WTC11 (cell line): ENCODE data around the gene SMIM1. TPM values are rescaled to one million over a fixed set of nuclear protein-coding genes. Genes with fewer than 3 reads are reported as not detected.
A peak's percentile ranks its signal among the peaks of the same experiment; 100 is the strongest.

ENCODE experiments used
- ATAC-seq: fragments of 200-7000 bp; cut with Tn5 transposase; 2 replicates; pipeline ENCODE4 v1.10.0; 2021; ENCODE audit warnings: mild to moderate bottlenecking, moderate library complexity
- CTCF ChIA-PET: fragments of 300-600 bp; sonication (Branson Sonifier 250); formaldehyde crosslinking; loops from one replicate; lab custom pipeline; 2021; ENCODE audit warnings: antibody characterized with exemption; lab: Charles Lee
- POLR2A ChIA-PET: fragments of 350-600 bp; sonication (Branson Sonifier 250); formaldehyde crosslinking; loops from one replicate; lab custom pipeline; 2021; ENCODE audit warnings: antibody characterized with exemption; lab: Charles Lee
- DNase-seq: peaks from one replicate; pipeline ENCODE4 v3.0.0; 2021; ENCODE audit warnings: low spot score
- H3K27ac Mint-ChIP-seq: 2 replicates; pipeline ENCODE4 v1.8.0; 2021; ENCODE audit warnings: mixed read lengths
- H3K27me3 Mint-ChIP-seq: 2 replicates; pipeline ENCODE4 v1.8.0; 2021; ENCODE audit warnings: low read depth, mild to moderate bottlenecking, moderate library complexity, mixed read lengths
- H3K36me3 Mint-ChIP-seq: 2 replicates; pipeline ENCODE4 v1.8.0; 2021; ENCODE audit warnings: mixed read lengths
- H3K4me1 Mint-ChIP-seq: 2 replicates; pipeline ENCODE4 v1.8.0; 2022; ENCODE audit warnings: mixed read lengths
- H3K4me3 Mint-ChIP-seq: 2 replicates; pipeline ENCODE4 v1.8.0; 2021; ENCODE audit warnings: mild to moderate bottlenecking, moderate library complexity, mixed read lengths
- H3K9me3 Mint-ChIP-seq: 2 replicates; pipeline ENCODE4 v1.8.0; 2021; ENCODE audit warnings: mixed read lengths
- ARID4B ChIP-seq: sonication (generic); formaldehyde crosslinking; IDR thresholded peaks from 2 replicates; pipeline ENCODE4 v1.8.0; 2023; ENCODE audit warnings: missing genetic modification reagents, mild to moderate bottlenecking, borderline replicate concordance
- ATF2 ChIP-seq: sonication (generic); formaldehyde crosslinking; IDR thresholded peaks from 2 replicates; pipeline ENCODE4 v1.8.1; 2022; ENCODE audit warnings: low read depth, missing genetic modification reagents, borderline replicate concordance
- ATF6 ChIP-seq: sonication (generic); formaldehyde crosslinking; IDR thresholded peaks from 2 replicates; pipeline ENCODE4 v1.8.1; 2023; ENCODE audit warnings: mild to moderate bottlenecking, missing genetic modification reagents
- CREM ChIP-seq: sonication (generic); formaldehyde crosslinking; IDR thresholded peaks from 2 replicates; pipeline ENCODE4 v1.8.1; 2022; ENCODE audit warnings: mild to moderate bottlenecking, missing genetic modification reagents, moderate library complexity
- E2F1 ChIP-seq: sonication (generic); formaldehyde crosslinking; IDR thresholded peaks from 2 replicates; pipeline ENCODE4 v1.8.0; 2022; ENCODE audit warnings: mild to moderate bottlenecking, missing genetic modification reagents
- ESRRA ChIP-seq: sonication (generic); formaldehyde crosslinking; IDR thresholded peaks from 2 replicates; pipeline ENCODE4 v1.8.1; 2022; ENCODE audit warnings: mild to moderate bottlenecking, missing genetic modification reagents, borderline replicate concordance
- ETV6 ChIP-seq: sonication (generic); formaldehyde crosslinking; IDR thresholded peaks from 2 replicates; pipeline ENCODE4 v1.8.1; 2022; ENCODE audit warnings: mild to moderate bottlenecking, missing genetic modification reagents
- FOXP4 ChIP-seq: sonication (generic); formaldehyde crosslinking; IDR thresholded peaks from 2 replicates; pipeline ENCODE4 v1.8.0; 2022; ENCODE audit warnings: mild to moderate bottlenecking, missing genetic modification reagents
- GABPB1 ChIP-seq: sonication (generic); formaldehyde crosslinking; IDR thresholded peaks from 2 replicates; pipeline ENCODE4 v1.8.1; 2023; ENCODE audit warnings: mild to moderate bottlenecking, missing genetic modification reagents
- HMGXB4 ChIP-seq: sonication (generic); formaldehyde crosslinking; IDR thresholded peaks from 2 replicates; pipeline ENCODE4 v1.8.1; 2023; ENCODE audit warnings: mild to moderate bottlenecking, moderate library complexity, missing genetic modification reagents
- MXD4 ChIP-seq: fragments of 250-450 bp; sonication (Bioruptor Pico); IDR thresholded peaks from 2 replicates; pipeline ENCODE4 v1.8.0; 2021; ENCODE audit warnings: mild to moderate bottlenecking, moderate library complexity, borderline replicate concordance
- NR2C2 ChIP-seq: sonication (generic); formaldehyde crosslinking; IDR thresholded peaks from 2 replicates; pipeline ENCODE4 v1.8.0; 2022; ENCODE audit warnings: mild to moderate bottlenecking, missing genetic modification reagents
- SMAD3 ChIP-seq: sonication (generic); formaldehyde crosslinking; IDR thresholded peaks from 2 replicates; pipeline ENCODE4 v1.8.0; 2022; ENCODE audit warnings: missing genetic modification reagents, mild to moderate bottlenecking, borderline replicate concordance
- USF1 ChIP-seq: sonication (generic); formaldehyde crosslinking; IDR thresholded peaks from 2 replicates; pipeline ENCODE4 v1.8.0; 2022; ENCODE audit warnings: mild to moderate bottlenecking, missing genetic modification reagents
- ZBTB43 ChIP-seq: sonication (generic); formaldehyde crosslinking; IDR thresholded peaks from 2 replicates; pipeline ENCODE4 v1.8.1; 2023; ENCODE audit warnings: mild to moderate bottlenecking, missing genetic modification reagents
- ZNF138 ChIP-seq: sonication (generic); formaldehyde crosslinking; conservative IDR thresholded peaks from 2 replicates; pipeline ENCODE4 v1.8.1; 2022; ENCODE audit warnings: mild to moderate bottlenecking, moderate library complexity, missing genetic modification reagents
- total RNA-seq: library from RNA; stranded (reverse); gene quantifications from 3 replicates; pipeline ENCODE4 v1.2.3, GENCODE V29; 2021

The SMIM1 gene
- total RNA-seq, 1 experiment from 2014 or later, result 10.2 TPM

GRCh38 chr1:3746389-3746829 is 26.1 kb upstream of the SMIM1 start (continued):
- TF ChIP-seq HMGXB4 (CRISPR knock-in tag), result no peak; the same call in 1 of the 2 replicates
- 0 out of 2 replicates have a peak, but pooled peaks have one; percentile 8 for TF ChIP-seq E2F1 (CRISPR knock-in tag)
- peak; percentile 70; the same call in 1 of the 2 replicates for TF ChIP-seq ARID4B (CRISPR knock-in tag)
- no peak for TF ChIP-seq FOXP4 (CRISPR knock-in tag)
- no peak for TF ChIP-seq MXD4 (CRISPR knock-in tag)
- no peak for TF ChIP-seq SMAD3 (CRISPR knock-in tag)
- TF ChIP-seq, all 79 proteins: peak for 11

- Mint-ChIP-seq H3K36me3 (peaks cover 18% of the 10 kb centered on the region; the same call in 1 of the 2 replicates), H3K4me3 (peak overlapping the region; percentile 96), H3K9me3 (no peaks in the 10 kb centered on the region), H3K27me3 (peaks cover 12% of the 10 kb centered on the region), H3K27ac (no peak overlapping the region), H3K4me1 (peaks cover 30% of the 10 kb centered on the region)
- ChIA-PET CTCF (interaction anchor here (2.3 to 4.8 kb wide), 2 partner anchors 20 to 23 kb away, joined by 6 to 22 read pairs; no protein-coding TSS in a partner anchor), POLR2A (interaction anchor here (0.7 to 0.9 kb wide), 2 partner anchors 25 to 92 kb away, joined by 3 read pairs; no protein-coding TSS in a partner anchor)
- ATAC-seq, result peak; percentile 99
- DNase-seq, result peak; percentile 98
- TF ChIP-seq ATF6 (CRISPR knock-in tag), result no peak
- TF ChIP-seq GABPB1 (CRISPR knock-in tag), result peak; percentile 49
- TF ChIP-seq CREM, result no peak
- TF ChIP-seq ESRRA, result no peak
- peak; percentile 87 for TF ChIP-seq NR2C2 (CRISPR knock-in tag)
- TF ChIP-seq ZBTB43 (CRISPR knock-in tag), result 0 out of 2 replicates have a peak, but pooled peaks have one; percentile 7
- no peak for TF ChIP-seq ATF2 (CRISPR knock-in tag)
- TF ChIP-seq USF1 (CRISPR knock-in tag), result 0 out of 2 replicates have a peak, but pooled peaks have one; percentile 4
- TF ChIP-seq ZNF138 (CRISPR knock-in tag), result no peak
- 0 out of 2 replicates have a peak, but pooled peaks have one; percentile 17 for TF ChIP-seq E2F1 (CRISPR knock-in tag)
- peak; percentile 58 for TF ChIP-seq ETV6 (CRISPR knock-in tag)
Measured at GRCh38 chr1:3746830-3747521, 25.6 kb upstream of the SMIM1 start.
